ENCODE measurements around the gene CALR3.

DNA sequence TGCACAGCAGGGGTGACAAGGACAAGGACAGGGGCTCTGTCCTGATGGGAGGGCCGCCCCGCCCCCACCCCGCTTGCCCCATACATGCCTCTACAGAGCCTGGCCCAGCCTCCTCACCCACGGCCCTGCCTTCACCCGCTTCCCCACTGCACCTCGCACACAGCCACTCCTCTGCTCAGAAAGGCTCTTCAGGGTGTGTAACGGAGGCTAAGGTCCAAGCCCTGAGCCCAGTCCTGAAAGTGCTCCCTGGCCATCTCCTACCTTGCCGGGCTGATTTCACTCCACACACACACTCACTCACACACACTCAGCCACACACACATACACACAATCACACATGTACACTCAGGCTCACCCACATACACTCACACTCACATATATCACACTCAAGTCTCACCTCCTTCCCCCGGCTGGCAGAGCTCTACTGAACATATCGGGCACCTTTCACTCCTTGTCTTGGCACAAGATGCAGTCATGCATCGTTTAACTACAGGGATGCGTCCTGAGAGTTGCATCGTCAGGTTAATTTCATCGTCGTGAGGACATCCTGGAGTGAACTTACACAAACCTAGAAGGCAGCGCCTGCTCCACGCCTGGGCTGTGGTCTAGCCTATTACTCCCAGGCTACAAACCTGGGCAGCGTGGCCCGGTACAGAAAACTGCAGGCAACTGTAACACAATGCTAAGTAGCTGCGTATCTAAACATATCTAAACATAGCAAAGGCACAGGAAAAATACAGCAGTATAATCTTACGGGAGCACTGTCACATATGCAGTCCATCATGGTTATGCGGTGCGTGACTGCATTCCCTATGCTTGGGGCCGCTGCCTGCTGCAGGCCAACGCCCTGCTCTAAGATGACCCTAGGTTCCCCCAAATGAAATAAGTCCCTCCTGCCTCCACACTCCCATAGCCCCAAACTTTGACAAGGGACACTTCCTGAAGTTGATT is 37.3 kb downstream of the CALR3 start:
- TF ChIP-seq EP300 (IDR thresholded peaks at IDR 0.05) (no peak), POLR2A (IDR thresholded peaks at IDR 0.05; ENCODE audit: low read depth) (no peak)
- TF ChIP-seq, protein P1, sequence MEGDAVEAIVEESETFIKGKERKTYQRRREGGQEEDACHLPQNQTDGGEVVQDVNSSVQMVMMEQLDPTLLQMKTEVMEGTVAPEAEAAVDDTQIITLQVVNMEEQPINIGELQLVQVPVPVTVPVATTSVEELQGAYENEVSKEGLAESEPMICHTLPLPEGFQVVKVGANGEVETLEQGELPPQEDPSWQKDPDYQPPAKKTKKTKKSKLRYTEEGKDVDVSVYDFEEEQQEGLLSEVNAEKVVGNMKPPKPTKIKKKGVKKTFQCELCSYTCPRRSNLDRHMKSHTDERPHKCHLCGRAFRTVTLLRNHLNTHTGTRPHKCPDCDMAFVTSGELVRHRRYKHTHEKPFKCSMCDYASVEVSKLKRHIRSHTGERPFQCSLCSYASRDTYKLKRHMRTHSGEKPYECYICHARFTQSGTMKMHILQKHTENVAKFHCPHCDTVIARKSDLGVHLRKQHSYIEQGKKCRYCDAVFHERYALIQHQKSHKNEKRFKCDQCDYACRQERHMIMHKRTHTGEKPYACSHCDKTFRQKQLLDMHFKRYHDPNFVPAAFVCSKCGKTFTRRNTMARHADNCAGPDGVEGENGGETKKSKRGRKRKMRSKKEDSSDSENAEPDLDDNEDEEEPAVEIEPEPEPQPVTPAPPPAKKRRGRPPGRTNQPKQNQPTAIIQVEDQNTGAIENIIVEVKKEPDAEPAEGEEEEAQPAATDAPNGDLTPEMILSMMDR (IDR thresholded peaks at IDR 0.05) = no peak
